SK-N-SH (cell line): Measurements from ENCODE around the gene DOCK6. TPM values are rescaled to one million over a fixed set of nuclear protein-coding genes. Genes with fewer than 3 reads are reported as not detected.

ENCODE experiments used
- CTCF ChIA-PET: fragments of 300-600, 350-600 bp; formaldehyde crosslinking; extraction: SDS; loops from one replicate; lab custom pipeline; 2021; lab: Yijun Ruan, JAX
- POLR2A ChIA-PET: fragments of 350-600 bp; sonication (Branson Sonifier 250); formaldehyde crosslinking; extraction: SDS; loops from one replicate; lab custom pipeline; 2020; ENCODE audit warnings: antibody characterized with exemption, inconsistent platforms; lab: Yijun Ruan, JAX
- DNase-seq: peaks from one replicate; pipeline ENCODE4 v3.0.0; 2012
- H2AFZ ChIP-seq: fragments of 200-600 bp; sonication (generic); 2 replicates; pipeline ENCODE4 v1.8.1; 2016; ENCODE audit warnings: antibody characterized with exemption, mild to moderate bottlenecking, low read depth
- H3F3A ChIP-seq: fragments of 200-600 bp; sonication (generic); replicated peaks from 2 replicates; pipeline ENCODE3; 2016; ENCODE audit warnings: antibody characterized with exemption, mild to moderate bottlenecking; ENCODE audit not compliant: insufficient read depth
- H3K27ac ChIP-seq, 2 experiments: fragments of 200-500 bp in 1 of 2; fragments of 200-600 bp in 1 of 2; sonication (Bioruptor generic) in 1 of 2; sonication (generic), shearing (Covaris generic) in 1 of 2; 2 replicates each; pipeline versions ENCODE4 v1.5.1 to v1.6.1; 2014 to 2016; ENCODE audit warnings: low read depth in 2 of 2, inconsistent platforms in 1 of 2, low read length in 1 of 2, mild to moderate bottlenecking in 1 of 2, mixed read lengths in 1 of 2
- H3K27me3 ChIP-seq: fragments of 200-600 bp; sonication (generic), shearing (Covaris generic); 2 replicates; pipeline ENCODE4 v1.6.1; 2016; ENCODE audit warnings: mixed run types; ENCODE audit not compliant: insufficient read depth
- H3K36me3 ChIP-seq, 2 experiments: fragments of 200-500 bp in 1 of 2; fragments of 200-600 bp in 1 of 2; sonication (Bioruptor generic) in 1 of 2; sonication (generic) in 1 of 2; replicated peaks in 1 of 2; 2 replicates each; pipeline versions ENCODE3 to v1.5.1; 2014 to 2016; ENCODE audit warnings: low read length in 1 of 2, mild to moderate bottlenecking in 1 of 2; ENCODE audit not compliant: insufficient read depth in 2 of 2, control insufficient read depth in 1 of 2
- H3K4me1 ChIP-seq, 2 experiments: fragments of 200-500 bp in 1 of 2; fragments of 200-600 bp in 1 of 2; sonication (Bioruptor generic) in 1 of 2; sonication (generic), shearing (Covaris generic) in 1 of 2; 2 replicates each; pipeline versions ENCODE4 v1.5.1 to v1.6.1; 2014 to 2016; ENCODE audit warnings: low read depth in 1 of 2, low read length in 1 of 2, mixed run types in 1 of 2; ENCODE audit not compliant: insufficient read depth in 2 of 2, control insufficient read depth in 1 of 2
- H3K4me2 ChIP-seq: fragments of 200-600 bp; sonication (generic), shearing (Covaris generic); 2 replicates; pipeline ENCODE4 v1.6.1; 2017; ENCODE audit warnings: mixed run types
- H3K4me3 ChIP-seq, 2 experiments: fragments of 200-500 bp in 1 of 2; fragments of 200-600 bp in 1 of 2; sonication (Bioruptor generic) in 1 of 2; sonication (generic), shearing (Covaris generic) in 1 of 2; 2 replicates each; pipeline versions ENCODE4 v1.5.1 to v1.8.1; 2014 to 2016; ENCODE audit warnings: low read depth in 2 of 2, inconsistent platforms in 1 of 2, low read length in 1 of 2, mild to moderate bottlenecking in 1 of 2, mixed read lengths in 1 of 2, moderate library complexity in 1 of 2
- H3K79me2 ChIP-seq: fragments of 200-600 bp; sonication (generic); 2 replicates; pipeline ENCODE4 v1.8.1; 2017; ENCODE audit warnings: mild to moderate bottlenecking; ENCODE audit not compliant: insufficient read depth
- H3K9ac ChIP-seq: fragments of 200-600 bp; sonication (generic); 2 replicates; pipeline ENCODE4 v1.6.1; 2017; ENCODE audit warnings: mixed run types
- H3K9me2 ChIP-seq: fragments of 200-600 bp; sonication (generic); 2 replicates; pipeline ENCODE4 v1.6.1; 2017; ENCODE audit warnings: mixed run types
- H3K9me3 ChIP-seq: fragments of 200-600 bp; sonication (generic); 2 replicates; pipeline ENCODE4 v1.6.1; 2017; ENCODE audit warnings: mixed run types, mild to moderate bottlenecking, moderate library complexity
- H4K20me1 ChIP-seq: fragments of 200-600 bp; sonication (generic); 2 replicates; pipeline ENCODE4 v1.6.1; 2017; ENCODE audit warnings: mild to moderate bottlenecking, mixed run types; ENCODE audit not compliant: insufficient read depth
- ELF1 ChIP-seq: IDR thresholded peaks from 2 replicates; pipeline ENCODE4 v1.4.0; 2012
- EP300 ChIP-seq, 2 experiments: IDR thresholded peaks; 2 replicates each; pipeline versions ENCODE4 v1.4.0 to v1.6.1; 2012; ENCODE audit warnings: borderline replicate concordance in 1 of 2, low read depth in 1 of 2, low read length in 1 of 2
- FOXJ3 ChIP-seq: sonication (generic); formaldehyde crosslinking; IDR thresholded peaks from 2 replicates; pipeline ENCODE4 v1.5.1; 2020; ENCODE audit warnings: mild to moderate bottlenecking, missing genetic modification reagents
- GABPA ChIP-seq: IDR thresholded peaks from 2 replicates; pipeline ENCODE4 v1.4.0; 2012; ENCODE audit warnings: low read depth, mild to moderate bottlenecking
- JUND ChIP-seq: IDR thresholded peaks from 2 replicates; pipeline ENCODE4 v1.4.0; 2012
- MEF2A ChIP-seq: IDR thresholded peaks from 2 replicates; pipeline ENCODE4 v1.4.0; 2012; ENCODE audit warnings: low read depth, borderline replicate concordance
- NFIC ChIP-seq: IDR thresholded peaks from 2 replicates; pipeline ENCODE4 v1.4.0; 2012; ENCODE audit warnings: borderline replicate concordance
- REST ChIP-seq: IDR thresholded peaks from 2 replicates; pipeline ENCODE4 v1.6.1; 2012; ENCODE audit warnings: mild to moderate bottlenecking, low read depth, low read length, moderate library complexity
- RFX5 ChIP-seq: IDR thresholded peaks from 2 replicates; pipeline ENCODE4 v1.6.1; 2012; ENCODE audit warnings: mild to moderate bottlenecking, improper control_type of control experiment, low read length
- SIN3A ChIP-seq: IDR thresholded peaks from 2 replicates; pipeline ENCODE4 v1.6.1; 2012; ENCODE audit warnings: low read depth, mild to moderate bottlenecking, low read length, moderate library complexity, borderline replicate concordance
- SMC3 ChIP-seq: IDR thresholded peaks from 2 replicates; pipeline ENCODE4 v1.6.1; 2012; ENCODE audit warnings: low read depth, low read length, improper control_type of control experiment
- TEAD4 ChIP-seq: IDR thresholded peaks from 2 replicates; pipeline ENCODE4 v1.4.0; 2012; ENCODE audit warnings: mild to moderate bottlenecking, borderline replicate concordance; ENCODE audit not compliant: insufficient read depth
- YY1 ChIP-seq: IDR thresholded peaks from 2 replicates; pipeline ENCODE4 v1.4.0; 2012; ENCODE audit warnings: low read depth, mild to moderate bottlenecking
- ZBTB33 ChIP-seq: IDR thresholded peaks from 2 replicates; pipeline ENCODE4 v1.4.0; 2012; ENCODE audit warnings: low read depth, borderline replicate concordance
- WGBS: methylation state at CpG from one replicate; pipeline ENCODE4 v1.1.6; 2017; ENCODE audit warnings: low lambda C conversion rate; 5-methylcytosine and 5-hydroxymethylcytosine counted together
- polyA plus RNA-seq, 3 experiments: library from polyadenylated mRNA; depleted of rRNA; stranded (reverse); fragments of >200 nt; gene quantifications; 2 replicates each; pipeline ENCODE4 v1.2.3, GENCODE V29; 2012

DOCK6 gene
- polyA plus RNA-seq, 1 of the 3 experiments (the other 2 are of a cell fraction) = 18.3 TPM

GRCh38 chr19:11225172-11225571 lies 37.2 kb downstream of the DOCK6 start (continued):
- TF ChIP-seq FOXJ3 (no peak), ZBTB33 (no peak), TEAD4 (no peak), SIN3A (no peak), EP300 (IDR thresholded peaks at IDR 0.05; ENCODE audit: borderline replicate concordance in 1 of 2, low read depth in 1 of 2, low read length in 1 of 2) (no peak), RFX5 (no peak), JUND (no peak)

GRCh38 chr19:11224429-11224828 lies 37.9 kb downstream of the DOCK6 start:
- Histone ChIP-seq H2AFZ (no peak overlapping the region), H4K20me1 (no peaks in the 10 kb centered on the region), H3K27ac (no peak overlapping the region), H3K4me1 (no peaks in the 10 kb centered on the region), H3K36me3 (peaks cover 5 to 25% of the 10 kb centered on the region in 2 experiments), H3K9ac (no peak overlapping the region), H3F3A (peaks cover 3% of the 10 kb centered on the region), H3K4me3 (no peak overlapping the region), H3K27me3 (no peaks in the 10 kb centered on the region), H3K79me2 (no peaks in the 10 kb centered on the region), H3K9me3 (no peaks in the 10 kb centered on the region; the same call in 1 of the 2 replicates), H3K9me2 (no peaks in the 10 kb centered on the region), H3K4me2 (no peak overlapping the region)
- 100% methylated on average over 7 of the region's 7 CpGs for WGBS
- CTCF ChIA-PET = interaction anchor here (1.0 to 2.8 kb wide), 2 partner anchors 21 to 98 kb away, joined by 3 to 12 read pairs; no protein-coding TSS in a partner anchor
- POLR2A ChIA-PET = interaction anchor here (0.6 kb wide), 1 partner anchor 63 kb away, joined by 4 read pairs; no protein-coding TSS in a partner anchor
- no peak for DNase-seq
- no peak for TF ChIP-seq ZBTB33
- TF ChIP-seq MEF2A = no peak
- TF ChIP-seq TEAD4 = no peak
- TF ChIP-seq SMC3 = no peak
- TF ChIP-seq REST = no peak
- TF ChIP-seq NFIC = no peak
- TF ChIP-seq GABPA = no peak
- TF ChIP-seq ELF1 = no peak
- no peak for TF ChIP-seq YY1
